MCF 10A (cell line): ENCODE results near the gene GIMAP8. TPM values are rescaled to one million over a fixed set of nuclear protein-coding genes. Genes with fewer than 3 reads are reported as not detected.

ENCODE experiments used
- BruUV-seq: library from RNA; stranded (reverse); fragments of 400-500 nt; replicated peaks from 2 replicates; lab custom pipeline; 2021; lab: Mats Ljungman, UMichigan
- CTCF ChIA-PET: fragments of 300-600 bp; sonication (Branson Sonifier 250); formaldehyde crosslinking; extraction: SDS; loops from one replicate; lab custom pipeline; 2021; ENCODE audit warnings: antibody characterized with exemption, inconsistent platforms; lab: Yijun Ruan, JAX
- POLR2A ChIA-PET: fragments of 300-600, 350-650 bp; sonication (Branson Sonifier 250); formaldehyde crosslinking; extraction: SDS; loops from one replicate; lab custom pipeline; 2020; ENCODE audit warnings: antibody characterized with exemption, inconsistent platforms; lab: Yijun Ruan, JAX
- DNase-seq: peaks from one replicate; pipeline ENCODE4 v3.0.0-alpha.2; 2018; ENCODE audit not compliant: unreplicated experiment
- H3K27ac Mint-ChIP-seq: one replicate; pipeline ENCODE4 v1.8.0; 2022; ENCODE audit warnings: mild to moderate bottlenecking, low read depth, mixed read lengths; ENCODE audit not compliant: unreplicated experiment
- H3K27me3 Mint-ChIP-seq: one replicate; pipeline ENCODE4 v1.8.0; 2022; ENCODE audit warnings: mixed read lengths; ENCODE audit not compliant: insufficient read depth, unreplicated experiment
- H3K36me3 Mint-ChIP-seq: one replicate; pipeline ENCODE4 v1.8.0; 2022; ENCODE audit warnings: mild to moderate bottlenecking, moderate library complexity, mixed read lengths; ENCODE audit not compliant: insufficient read depth, unreplicated experiment
- H3K4me1 Mint-ChIP-seq: one replicate; pipeline ENCODE4 v1.8.0; 2022; ENCODE audit warnings: mixed read lengths; ENCODE audit not compliant: insufficient read depth, unreplicated experiment
- H3K4me3 Mint-ChIP-seq: one replicate; pipeline ENCODE4 v1.8.0; 2022; ENCODE audit warnings: mild to moderate bottlenecking, moderate library complexity, mixed read lengths; ENCODE audit not compliant: unreplicated experiment
- H3K9me3 Mint-ChIP-seq: one replicate; pipeline ENCODE4 v1.8.0; 2022; ENCODE audit warnings: mixed read lengths; ENCODE audit not compliant: unreplicated experiment
- CTCF ChIP-seq: fragments of 200-600 bp; IDR thresholded peaks from one replicate; pipeline ENCODE4 v1.8.0; 2022; ENCODE audit warnings: antibody characterized with exemption, mild to moderate bottlenecking; ENCODE audit not compliant: unreplicated experiment
- intact Hi-C: fragments of 100-400 bp; cut with micrococcal nuclease; formaldehyde crosslinking; loops from 2 replicates; pipeline ENCODE4 v1.14.1; 2022
- total RNA-seq: library from RNA; stranded (reverse); gene quantifications from 2 replicates; pipeline ENCODE4 v1.2.3, GENCODE V29; 2022

GIMAP8 gene
- total RNA-seq, 1 experiment from 2014 or later = not detected

DNA sequence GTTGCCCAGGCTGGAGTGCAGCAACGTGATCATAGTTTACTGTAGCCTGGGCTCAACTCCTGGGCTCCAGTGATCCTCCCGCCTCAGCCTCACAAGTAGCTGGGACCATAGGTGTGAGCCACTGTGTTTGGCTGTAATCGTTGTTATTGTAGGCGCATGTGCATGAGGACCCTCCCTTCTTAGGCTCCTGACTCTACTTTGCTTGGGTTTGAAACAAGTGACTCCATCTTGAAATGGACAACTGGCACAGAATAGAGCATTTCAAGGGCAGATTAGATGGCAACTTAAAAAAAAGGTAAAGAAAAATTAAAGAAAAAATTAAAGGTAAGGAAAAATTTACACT, 15.4 kb upstream of the GIMAP8 start:
- ChIA-PET CTCF (interaction anchor here (2.2 kb wide), 1 partner anchor 14 kb away, joined by 8 read pairs; no protein-coding TSS in a partner anchor), POLR2A (interaction anchor here (1.0 kb wide), 1 partner anchor 12 kb away, joined by 3 read pairs; no protein-coding TSS in a partner anchor)
- peaks cover 12% of the 10 kb centered on the region for H3K27me3 Mint-ChIP-seq
- BruUV-seq = no TSS peak
- H3K9me3 Mint-ChIP-seq = no peaks in the 10 kb centered on the region
- no peaks in the 10 kb centered on the region for H3K36me3 Mint-ChIP-seq
- no peak overlapping the region for H3K4me3 Mint-ChIP-seq
- no peak for TF ChIP-seq CTCF
- no peak for DNase-seq
- H3K27ac Mint-ChIP-seq = no peak overlapping the region
- H3K4me1 Mint-ChIP-seq = no peaks in the 10 kb centered on the region
- intact Hi-C loops = no loop called here

GRCh38 chr7:150435390-150436073, 14.9 kb upstream of the GIMAP8 start:
- H3K27me3 Mint-ChIP-seq = peaks cover 12% of the 10 kb centered on the region
- TF ChIP-seq CTCF = no peak
- intact Hi-C loops = no loop called here
- no peaks in the 10 kb centered on the region for H3K36me3 Mint-ChIP-seq
- H3K9me3 Mint-ChIP-seq = no peaks in the 10 kb centered on the region
- H3K4me3 Mint-ChIP-seq = no peak overlapping the region
- no peaks in the 10 kb centered on the region for H3K4me1 Mint-ChIP-seq
- no peak overlapping the region for H3K27ac Mint-ChIP-seq
- ChIA-PET CTCF (no interaction called here), POLR2A (no interaction called here)
- DNase-seq = no peak
- BruUV-seq = no TSS peak

DNA sequence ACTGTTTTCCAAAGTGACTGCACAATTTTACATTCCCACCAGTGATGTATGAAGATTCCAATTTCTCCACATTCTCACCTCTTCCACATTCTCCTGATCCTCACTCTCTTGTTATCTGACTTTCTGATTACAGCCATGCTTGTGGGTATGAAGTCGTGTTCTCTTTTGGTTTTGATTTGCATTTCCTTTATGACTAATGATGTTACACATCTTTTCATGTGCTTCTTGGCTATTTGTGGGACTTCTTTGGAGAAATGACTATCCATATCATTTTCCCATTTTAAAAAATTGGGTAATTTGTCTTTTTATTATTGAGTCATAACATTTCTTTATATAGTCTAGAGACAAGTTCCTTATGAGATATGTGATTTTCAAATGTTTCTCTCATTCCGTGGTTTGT, 10.5 kb upstream of the GIMAP8 start:
- no TSS peak for BruUV-seq
- no peak overlapping the region for H3K4me3 Mint-ChIP-seq
- no peak overlapping the region for H3K27ac Mint-ChIP-seq
- H3K36me3 Mint-ChIP-seq = peaks cover 7% of the 10 kb centered on the region
- no peak for TF ChIP-seq CTCF
- no peaks in the 10 kb centered on the region for H3K4me1 Mint-ChIP-seq
- H3K9me3 Mint-ChIP-seq = peaks cover 16% of the 10 kb centered on the region
- POLR2A ChIA-PET = no interaction called here
- DNase-seq = no peak
- H3K27me3 Mint-ChIP-seq = no peaks in the 10 kb centered on the region
- CTCF ChIA-PET = interaction anchor here (0.6 kb wide), 1 partner anchor 357 kb away, joined by 3 read pairs; no protein-coding TSS in a partner anchor
- intact Hi-C loops = no loop called here

DNA sequence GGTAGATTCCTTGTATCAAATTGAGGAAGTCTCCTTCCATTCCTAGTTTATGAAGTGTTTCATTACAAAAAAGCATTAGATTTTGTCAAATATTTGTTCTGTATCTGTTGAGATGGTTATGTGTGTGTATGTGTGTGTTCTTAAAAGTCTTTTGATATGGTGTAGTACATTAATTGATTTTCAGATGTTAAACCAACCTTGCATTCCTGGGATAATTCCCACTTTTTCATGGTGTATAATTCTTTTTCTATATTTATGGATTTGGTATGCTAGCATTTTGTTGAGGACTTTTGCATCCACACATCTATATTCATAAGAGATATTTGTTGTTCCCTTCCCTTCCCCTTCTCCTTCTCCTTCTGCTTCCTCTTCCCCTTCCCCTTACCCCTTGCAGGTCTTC, 8.9 kb upstream of the GIMAP8 start:
- ChIA-PET CTCF (no interaction called here), POLR2A (no interaction called here)
- Mint-ChIP-seq H3K27ac (no peak overlapping the region), H3K9me3 (peaks cover 16% of the 10 kb centered on the region), H3K36me3 (peaks cover 7% of the 10 kb centered on the region), H3K4me3 (no peak overlapping the region), H3K27me3 (no peaks in the 10 kb centered on the region), H3K4me1 (no peaks in the 10 kb centered on the region)
- BruUV-seq = no TSS peak
- intact Hi-C loops = no loop called here
- no peak for DNase-seq
- no peak for TF ChIP-seq CTCF
